ENCODE results near the gene SPTSSB. TPM values are rescaled to one million over a fixed set of nuclear protein-coding genes. Genes with fewer than 3 reads are reported as not detected.

The SPTSSB gene
- total RNA-seq, 1 donor from 2014 or later, result 2.2 TPM

- no peak for DNase-seq (ENCODE audit: low spot score)
Measured at GRCh38 chr3:161392853-161393252, 21.5 kb upstream of the SPTSSB start.

- no peak for DNase-seq (ENCODE audit: low spot score)
Measured at GRCh38 chr3:161390200-161390599, 18.9 kb upstream of the SPTSSB start.

GRCh38 chr3:161389445-161390035 is 18.2 kb upstream of the SPTSSB start:
- no peak for DNase-seq (ENCODE audit: low spot score)

GRCh38 chr3:161388855-161389254 is 17.5 kb upstream of the SPTSSB start:
- DNase-seq (ENCODE audit: low spot score), result no peak

- DNase-seq (ENCODE audit: low spot score), result no peak
Measured at GRCh38 chr3:161386991-161387770, 15.9 kb upstream of the SPTSSB start.

GRCh38 chr3:161372321-161373260 is 1.3 kb upstream of the SPTSSB start:
- DNase-seq (ENCODE audit: low spot score), result peak; percentile 29

GRCh38 chr3:161369531-161369930 is 1.8 kb downstream of the SPTSSB start:
- no peak for DNase-seq (ENCODE audit: low spot score)

- DNase-seq (ENCODE audit: low spot score), result no peak
Measured at GRCh38 chr3:161366094-161366493, 5.2 kb downstream of the SPTSSB start.

- no peak for DNase-seq (ENCODE audit: low spot score)
Measured at GRCh38 chr3:161358488-161358887, 12.8 kb downstream of the SPTSSB start.

- no peak for DNase-seq (ENCODE audit: low spot score)
Measured at GRCh38 chr3:161356287-161356686, 15.0 kb downstream of the SPTSSB start.

- DNase-seq (ENCODE audit: low spot score), result no peak
Measured at GRCh38 chr3:161355508-161355907, 15.8 kb downstream of the SPTSSB start.

- no peak for DNase-seq (ENCODE audit: low spot score)
Measured at GRCh38 chr3:161354554-161354953, 16.8 kb downstream of the SPTSSB start.

GRCh38 chr3:161351330-161351729 is 20.0 kb downstream of the SPTSSB start:
- no peak for DNase-seq (ENCODE audit: low spot score)

GRCh38 chr3:161350916-161351315 is 20.4 kb downstream of the SPTSSB start:
- no peak for DNase-seq (ENCODE audit: low spot score)

GRCh38 chr3:161349529-161350312 is 21.6 kb downstream of the SPTSSB start:
- peak; percentile 68 for DNase-seq (ENCODE audit: low spot score)

GRCh38 chr3:161348796-161349400 is 22.4 kb downstream of the SPTSSB start:
- DNase-seq (ENCODE audit: low spot score), result no peak

GRCh38 chr3:161347726-161348125 is 23.6 kb downstream of the SPTSSB start:
- DNase-seq (ENCODE audit: low spot score), result no peak

- no peak for DNase-seq (ENCODE audit: low spot score)
Measured at GRCh38 chr3:161345023-161345422, 26.3 kb downstream of the SPTSSB start.

GRCh38 chr3:161343986-161344385 is 27.3 kb downstream of the SPTSSB start:
- no peak for DNase-seq (ENCODE audit: low spot score)

- no peak for DNase-seq (ENCODE audit: low spot score)
Measured at GRCh38 chr3:161343540-161343939, 27.8 kb downstream of the SPTSSB start.

- no peak for DNase-seq (ENCODE audit: low spot score)
Measured at GRCh38 chr3:161342629-161343028, 28.7 kb downstream of the SPTSSB start.
